GM10266 (cell line): Measurements from ENCODE around the gene TAGLN3.

Source experiments
- DNase-seq: peaks from one replicate; pipeline ENCODE4 v3.0.0; 2012; ENCODE audit errors: extremely low spot score
- CTCF ChIP-seq: IDR thresholded peaks from 2 replicates; pipeline ENCODE4 v1.5.1; 2012; ENCODE audit warnings: mild to moderate bottlenecking, low read depth; ENCODE audit not compliant: control insufficient read depth, insufficient read depth; ENCODE audit errors: missing control alignments

Gene TAGLN3

GRCh38 chr3:112018712-112019111 lies 20.0 kb downstream of the TAGLN3 start:
- TF ChIP-seq CTCF = no peak
- DNase-seq = no peak

GRCh38 chr3:112019716-112020115 lies 21.0 kb downstream of the TAGLN3 start:
- no peak for DNase-seq
- TF ChIP-seq CTCF = no peak

- DNase-seq = no peak
- TF ChIP-seq CTCF = no peak
Measured at GRCh38 chr3:112020674-112021085, 22.0 kb downstream of the TAGLN3 start.

- no peak for TF ChIP-seq CTCF
- DNase-seq = no peak
Measured at GRCh38 chr3:112027142-112027541, 28.4 kb downstream of the TAGLN3 start.

- DNase-seq = no peak
- TF ChIP-seq CTCF = no peak
Measured at GRCh38 chr3:112027826-112028225, 29.1 kb downstream of the TAGLN3 start.

GRCh38 chr3:112030901-112031300 lies 32.2 kb downstream of the TAGLN3 start:
- DNase-seq = no peak

More at GRCh38 chr3:112030901-112031300, 32.2 kb downstream of the TAGLN3 start:
- TF ChIP-seq CTCF = no peak
